Urinary bladder (tissue), 4 donors: ENCODE data around the gene SARDH. TPM values are rescaled to one million over a fixed set of nuclear protein-coding genes. Genes with fewer than 3 reads are reported as not detected.
A peak's percentile ranks its signal among the peaks of the same experiment; 100 is the strongest.

Experiments
- DNase-seq: peaks from one replicate; pipeline ENCODE4 v3.0.0-alpha.2; 2015; ENCODE audit errors: extremely low spot score
- H3K27ac ChIP-seq: one replicate; pipeline ENCODE4 v1.5.1; 2013; ENCODE audit warnings: low read depth, mild to moderate bottlenecking, moderate library complexity
- H3K36me3 ChIP-seq: one replicate; pipeline ENCODE4 v1.6.1; 2013; ENCODE audit warnings: mild to moderate bottlenecking, moderate library complexity; ENCODE audit not compliant: insufficient read depth
- H3K4me1 ChIP-seq: one replicate; pipeline ENCODE4 v1.6.1; 2013; ENCODE audit warnings: mild to moderate bottlenecking, moderate library complexity; ENCODE audit not compliant: insufficient read depth
- H3K4me3 ChIP-seq: one replicate; pipeline ENCODE4 v1.5.1; 2013; ENCODE audit warnings: low read depth, low read length
- WGBS: extraction: QIAGEN DNeasy Blood & Tissue Kit; methylation state at CpG from one replicate; pipeline ENCODE4 v1.1.7; 2013; 5-methylcytosine and 5-hydroxymethylcytosine counted together
- polyA plus RNA-seq: library from polyadenylated mRNA; stranded (reverse); fragments of 200-250 nt; gene quantifications from one replicate; pipeline ENCODE4 v1.2.3, GENCODE V29; 2013
- total RNA-seq: library from RNA; depleted of rRNA; stranded (reverse); fragments of >200 nt; gene quantifications from one replicate; pipeline ENCODE4 v1.2.3, GENCODE V29; 2014
- donor health status: healthy with polysubstance abuse.
- donor health status: healthy.

SARDH gene
- 4.9 TPM for total RNA-seq
- 1.5 TPM for polyA plus RNA-seq

GRCh38 chr9:133737774-133738639, at the start of gene SARDH:
TSS of gene SARDH (minus strand) at chr9:133738352. CDS start at chr9:133734173, 4,179 bp downstream.
- Histone ChIP-seq H3K4me1 (no peaks in the 10 kb centered on the region), H3K27ac (no peak within 1 kb of the TSS), H3K4me3 (peak within 1 kb of the TSS; percentile 36), H3K36me3 (no peaks in the 10 kb centered on the region)
- WGBS: 13% methylated on average over 25 of the region's 25 CpGs
- no peak for DNase-seq

GRCh38 chr9:133787754-133788025, 49.5 kb upstream of the SARDH start:
- no peak for DNase-seq
- Histone ChIP-seq H3K36me3 (peaks cover 2% of the 10 kb centered on the region), H3K4me1 (no peaks in the 10 kb centered on the region), H3K27ac (no peak overlapping the region), H3K4me3 (no peak overlapping the region)
- WGBS: 66% methylated on average over 5 of the region's 5 CpGs

- DNase-seq: no peak
- Histone ChIP-seq H3K4me3 (no peak overlapping the region), H3K36me3 (peaks cover 2% of the 10 kb centered on the region), H3K27ac (no peak overlapping the region), H3K4me1 (no peaks in the 10 kb centered on the region)
- WGBS: 84% methylated on average over 17 of the region's 17 CpGs
Measured at GRCh38 chr9:133786907-133787753, 49.0 kb upstream of the SARDH start.

- 86% methylated on average over 11 of the region's 11 CpGs for WGBS
- H3K27ac ChIP-seq: no peak overlapping the region
- H3K36me3 ChIP-seq: peaks cover 2% of the 10 kb centered on the region
- DNase-seq: no peak
- H3K4me3 ChIP-seq: no peak overlapping the region
- H3K4me1 ChIP-seq: no peaks in the 10 kb centered on the region
Measured at GRCh38 chr9:133786371-133786753, 48.2 kb upstream of the SARDH start.

GRCh38 chr9:133785753-133786370, 47.7 kb upstream of the SARDH start:
- no peaks in the 10 kb centered on the region for H3K36me3 ChIP-seq
- no peak for DNase-seq
- H3K4me1 ChIP-seq: no peaks in the 10 kb centered on the region
- 93% methylated on average over 16 of the region's 16 CpGs for WGBS
- H3K4me3 ChIP-seq: no peak overlapping the region
- H3K27ac ChIP-seq: no peak overlapping the region

GRCh38 chr9:133784731-133785561, 46.8 kb upstream of the SARDH start:
- Histone ChIP-seq H3K27ac (no peak overlapping the region), H3K4me1 (no peaks in the 10 kb centered on the region), H3K36me3 (no peaks in the 10 kb centered on the region), H3K4me3 (no peak overlapping the region)
- no peak for DNase-seq
- WGBS: 95% methylated on average over 25 of the region's 25 CpGs

GRCh38 chr9:133783331-133783731, 45.2 kb upstream of the SARDH start:
- Histone ChIP-seq H3K27ac (no peak overlapping the region), H3K4me1 (no peaks in the 10 kb centered on the region), H3K4me3 (no peak overlapping the region), H3K36me3 (no peaks in the 10 kb centered on the region)
- WGBS: 86% methylated on average over 13 of the region's 13 CpGs
- DNase-seq: no peak

GRCh38 chr9:133782157-133783130, 44.3 kb upstream of the SARDH start:
- Histone ChIP-seq H3K4me1 (no peaks in the 10 kb centered on the region), H3K27ac (no peak overlapping the region), H3K4me3 (no peak overlapping the region), H3K36me3 (no peaks in the 10 kb centered on the region)
- DNase-seq: peak; percentile 10
- 54% methylated on average over 16 of the region's 16 CpGs for WGBS

- Histone ChIP-seq H3K4me1 (no peaks in the 10 kb centered on the region), H3K4me3 (no peak overlapping the region), H3K27ac (no peak overlapping the region), H3K36me3 (no peaks in the 10 kb centered on the region)
- WGBS: 91% methylated on average over 10 of the region's 10 CpGs
- DNase-seq: no peak
Measured at GRCh38 chr9:133781828-133782135, 43.6 kb upstream of the SARDH start.

GRCh38 chr9:133780962-133781827, 43.0 kb upstream of the SARDH start:
- no peaks in the 10 kb centered on the region for H3K4me1 ChIP-seq
- H3K4me3 ChIP-seq: no peak overlapping the region
- no peaks in the 10 kb centered on the region for H3K36me3 ChIP-seq
- 95% methylated on average over 15 of the region's 15 CpGs for WGBS
- H3K27ac ChIP-seq: no peak overlapping the region
- no peak for DNase-seq

GRCh38 chr9:133780404-133780945, 42.3 kb upstream of the SARDH start:
- no peak overlapping the region for H3K27ac ChIP-seq
- no peak overlapping the region for H3K4me3 ChIP-seq
- no peak for DNase-seq
- WGBS: 95% methylated on average over 15 of the region's 15 CpGs
- H3K4me1 ChIP-seq: no peaks in the 10 kb centered on the region
- no peaks in the 10 kb centered on the region for H3K36me3 ChIP-seq
